Measurements from ENCODE around the gene SPOCK1.
A peak's percentile ranks its signal among the peaks of the same experiment; 100 is the strongest.
"Not testable (repeated sequence)": the region's sequence is repeated elsewhere in the genome, so short reads cannot be mapped to it uniquely, and the experiment has no call there.

The SPOCK1 gene

GRCh38 chr5:137498736-137499505 lies at the start of gene SPOCK1:
Gene SPOCK1, minus strand, starts transcription at chr5:137499326.
- ATAC-seq (ENCODE audit: low read depth) (peak; percentile 67), DNase-seq (ENCODE audit: low spot score in 2 of 2) (peak; percentile 9 to 40)
- no peaks in the 10 kb centered on the region for H3K36me3 Mint-ChIP-seq
- H3K27ac Mint-ChIP-seq = no peak within 1 kb of the TSS
- H3K4me3 Mint-ChIP-seq = no peak within 1 kb of the TSS
- peaks cover 7% of the 10 kb centered on the region for H3K27me3 Mint-ChIP-seq
- no peaks in the 10 kb centered on the region for H3K4me1 Mint-ChIP-seq
- H3K9me3 Mint-ChIP-seq = no peaks in the 10 kb centered on the region

GRCh38 chr5:137545956-137546355 lies 46.8 kb upstream of the SPOCK1 start:
- Mint-ChIP-seq H3K27me3 (peaks cover 9% of the 10 kb centered on the region), H3K36me3 (peaks cover 1% of the 10 kb centered on the region)

GRCh38 chr5:137535449-137535848 lies 36.3 kb upstream of the SPOCK1 start:
- H3K4me3 Mint-ChIP-seq; DNase-seq (ENCODE audit: low spot score in 2 of 2); ATAC-seq (ENCODE audit: low read depth); H3K9me3 Mint-ChIP-seq; H3K27me3 Mint-ChIP-seq; H3K36me3 Mint-ChIP-seq; H3K4me1 Mint-ChIP-seq; H3K27ac Mint-ChIP-seq: not testable (repeated sequence)

More at GRCh38 chr5:137545956-137546355, 46.8 kb upstream of the SPOCK1 start:
- H3K9me3 Mint-ChIP-seq = peaks cover 10% of the 10 kb centered on the region
- ATAC-seq (ENCODE audit: low read depth) = no peak
- no peak overlapping the region for H3K27ac Mint-ChIP-seq
- no peak overlapping the region for H3K4me3 Mint-ChIP-seq
- DNase-seq (ENCODE audit: low spot score in 2 of 2) = no peak
- H3K4me1 Mint-ChIP-seq = peaks cover 3% of the 10 kb centered on the region

- Mint-ChIP-seq H3K9me3 (peaks cover 8% of the 10 kb centered on the region), H3K4me3 (no peak overlapping the region), H3K4me1 (no peaks in the 10 kb centered on the region), H3K36me3 (peaks cover 4% of the 10 kb centered on the region), H3K27me3 (peaks cover 6% of the 10 kb centered on the region), H3K27ac (no peak overlapping the region)
- ATAC-seq (ENCODE audit: low read depth) = no peak
- DNase-seq (ENCODE audit: low spot score in 2 of 2) = no peak
Measured at GRCh38 chr5:137533963-137534362, 34.8 kb upstream of the SPOCK1 start.

- Mint-ChIP-seq H3K27ac (no peak overlapping the region), H3K27me3 (peaks cover 6% of the 10 kb centered on the region), H3K36me3 (peaks cover 3% of the 10 kb centered on the region), H3K4me1 (no peaks in the 10 kb centered on the region), H3K9me3 (peaks cover 10% of the 10 kb centered on the region), H3K4me3 (no peak overlapping the region)
- DNase-seq (ENCODE audit: low spot score in 2 of 2) (no peak), ATAC-seq (ENCODE audit: low read depth) (no peak)
Measured at GRCh38 chr5:137531266-137531665, 32.1 kb upstream of the SPOCK1 start.

GRCh38 chr5:137521246-137521645 lies 22.1 kb upstream of the SPOCK1 start:
- Mint-ChIP-seq H3K4me3 (no peak overlapping the region), H3K4me1 (no peaks in the 10 kb centered on the region), H3K36me3 (peaks cover 5% of the 10 kb centered on the region), H3K27ac (no peak overlapping the region), H3K9me3 (peaks cover 12% of the 10 kb centered on the region), H3K27me3 (peaks cover 15% of the 10 kb centered on the region)
- DNase-seq (ENCODE audit: low spot score in 2 of 2) (no peak), ATAC-seq (ENCODE audit: low read depth) (no peak)

- Mint-ChIP-seq H3K27ac (no peak overlapping the region), H3K9me3 (peaks cover 13% of the 10 kb centered on the region), H3K36me3 (peaks cover 5% of the 10 kb centered on the region), H3K4me1 (no peaks in the 10 kb centered on the region), H3K27me3 (peaks cover 23% of the 10 kb centered on the region), H3K4me3 (no peak overlapping the region)
- ATAC-seq (ENCODE audit: low read depth) = no peak
- no peak for DNase-seq (ENCODE audit: low spot score in 2 of 2)
Measured at GRCh38 chr5:137516961-137517360, 17.8 kb upstream of the SPOCK1 start.

- H3K9me3 Mint-ChIP-seq = peaks cover 17% of the 10 kb centered on the region
- ATAC-seq (ENCODE audit: low read depth) (no peak), DNase-seq (ENCODE audit: low spot score in 2 of 2) (no peak)
- peaks cover 5% of the 10 kb centered on the region for H3K36me3 Mint-ChIP-seq
- no peak overlapping the region for H3K4me3 Mint-ChIP-seq
- H3K4me1 Mint-ChIP-seq = no peaks in the 10 kb centered on the region
- H3K27me3 Mint-ChIP-seq = peaks cover 26% of the 10 kb centered on the region
- no peak overlapping the region for H3K27ac Mint-ChIP-seq
Measured at GRCh38 chr5:137516251-137516797, 17.2 kb upstream of the SPOCK1 start.

GRCh38 chr5:137515238-137515637 lies 16.1 kb upstream of the SPOCK1 start:
- H3K9me3 Mint-ChIP-seq = peaks cover 17% of the 10 kb centered on the region
- ATAC-seq (ENCODE audit: low read depth) (no peak), DNase-seq (ENCODE audit: low spot score in 2 of 2) (no peak)
- no peak overlapping the region for H3K27ac Mint-ChIP-seq
- H3K4me1 Mint-ChIP-seq = no peaks in the 10 kb centered on the region
- H3K4me3 Mint-ChIP-seq = no peak overlapping the region
- peaks cover 26% of the 10 kb centered on the region for H3K27me3 Mint-ChIP-seq
- peaks cover 5% of the 10 kb centered on the region for H3K36me3 Mint-ChIP-seq

- no peaks in the 10 kb centered on the region for H3K36me3 Mint-ChIP-seq
- H3K4me1 Mint-ChIP-seq = no peaks in the 10 kb centered on the region
- peaks cover 17% of the 10 kb centered on the region for H3K27me3 Mint-ChIP-seq
Measured at GRCh38 chr5:137510671-137511070, 11.5 kb upstream of the SPOCK1 start.

GRCh38 chr5:137507150-137507549 lies 8.0 kb upstream of the SPOCK1 start:
- Mint-ChIP-seq H3K27me3 (peaks cover 23% of the 10 kb centered on the region), H3K9me3 (peaks cover 8% of the 10 kb centered on the region), H3K4me1 (no peaks in the 10 kb centered on the region), H3K36me3 (no peaks in the 10 kb centered on the region), H3K27ac (no peak overlapping the region), H3K4me3 (no peak overlapping the region)
- no peak for ATAC-seq (ENCODE audit: low read depth)
- no peak for DNase-seq (ENCODE audit: low spot score in 2 of 2)

More at GRCh38 chr5:137510671-137511070, 11.5 kb upstream of the SPOCK1 start:
- H3K9me3 Mint-ChIP-seq = peaks cover 6% of the 10 kb centered on the region
- no peak overlapping the region for H3K27ac Mint-ChIP-seq
- ATAC-seq (ENCODE audit: low read depth) (no peak), DNase-seq (ENCODE audit: low spot score in 2 of 2) (no peak)
- no peak overlapping the region for H3K4me3 Mint-ChIP-seq

GRCh38 chr5:137506296-137506695 lies 7.2 kb upstream of the SPOCK1 start:
- Mint-ChIP-seq H3K9me3 (peaks cover 3% of the 10 kb centered on the region), H3K36me3 (no peaks in the 10 kb centered on the region), H3K4me3 (no peak overlapping the region), H3K27me3 (peaks cover 18% of the 10 kb centered on the region), H3K27ac (no peak overlapping the region), H3K4me1 (no peaks in the 10 kb centered on the region)
- ATAC-seq (ENCODE audit: low read depth) = no peak
- DNase-seq (ENCODE audit: low spot score in 2 of 2) = no peak

GRCh38 chr5:137504916-137505315 lies 5.8 kb upstream of the SPOCK1 start:
- no peak overlapping the region for H3K4me3 Mint-ChIP-seq
- H3K4me1 Mint-ChIP-seq = no peaks in the 10 kb centered on the region
- DNase-seq (ENCODE audit: low spot score in 2 of 2) (no peak), ATAC-seq (ENCODE audit: low read depth) (no peak)
- peaks cover 3% of the 10 kb centered on the region for H3K9me3 Mint-ChIP-seq
- H3K27me3 Mint-ChIP-seq = peaks cover 18% of the 10 kb centered on the region
- H3K36me3 Mint-ChIP-seq = no peaks in the 10 kb centered on the region
- H3K27ac Mint-ChIP-seq = no peak overlapping the region

GRCh38 chr5:137503456-137503855 lies 4.3 kb upstream of the SPOCK1 start:
- Mint-ChIP-seq H3K9me3 (peaks cover 3% of the 10 kb centered on the region), H3K27me3 (peaks cover 18% of the 10 kb centered on the region), H3K27ac (no peak overlapping the region)

GRCh38 chr5:137502632-137503031 lies 3.5 kb upstream of the SPOCK1 start:
- no peaks in the 10 kb centered on the region for H3K4me1 Mint-ChIP-seq
- no peaks in the 10 kb centered on the region for H3K36me3 Mint-ChIP-seq
- DNase-seq (ENCODE audit: low spot score in 2 of 2) (no peak), ATAC-seq (ENCODE audit: low read depth) (no peak)
- peaks cover 18% of the 10 kb centered on the region for H3K27me3 Mint-ChIP-seq
- no peak overlapping the region for H3K27ac Mint-ChIP-seq
- no peak overlapping the region for H3K4me3 Mint-ChIP-seq
- peaks cover 3% of the 10 kb centered on the region for H3K9me3 Mint-ChIP-seq

More at GRCh38 chr5:137503456-137503855, 4.3 kb upstream of the SPOCK1 start:
- ATAC-seq (ENCODE audit: low read depth) = no peak
- Mint-ChIP-seq H3K4me3 (no peak overlapping the region), H3K4me1 (no peaks in the 10 kb centered on the region), H3K36me3 (no peaks in the 10 kb centered on the region)
- DNase-seq (ENCODE audit: low spot score in 2 of 2) = no peak

Data from memory B cell (primary cell).